ENCODE results near the gene TRAPPC4. TPM values are rescaled to one million over a fixed set of nuclear protein-coding genes. Genes with fewer than 3 reads are reported as not detected.

The TRAPPC4 gene
- total and polyA plus RNA-seq, 2 of the 8 experiments (the other 6 are each of a cell fraction or from before 2014, with no cell fraction given) = 94.3 to 223 TPM

GRCh38 chr11:118997627-118998387 is 20.8 kb upstream of the TRAPPC4 start, which contains the start of gene CENATAC (continued):
- TF ChIP-seq KDM1A (IDR thresholded peaks at IDR 0.05; ENCODE audit: borderline replicate concordance, low read length) (no peak; the same call in 1 of the 2 replicates), CBX5 (IDR thresholded peaks at IDR 0.05; ENCODE audit: low read depth, low read length) (no peak), CREB1 (IDR thresholded peaks at IDR 0.05) (peak; percentile 42; the same call in 1 of the 2 replicates), ATF2 (IDR thresholded peaks at IDR 0.05; ENCODE audit: low read length) (peak; percentile 42; the same call in 1 of the 2 replicates), RFX5 (IDR thresholded peaks at IDR 0.05; ENCODE audit: borderline replicate concordance, low read depth, low read length) (no peak), SIX5 (IDR thresholded peaks at IDR 0.05; ENCODE audit: low read depth, low read length) (no peak), SP1 (IDR thresholded peaks at IDR 0.05; ENCODE audit: low read depth, low read length) (0 out of 2 replicates have a peak, but pooled peaks have one; percentile 7), CBX8 (IDR thresholded peaks at IDR 0.05; ENCODE audit: borderline replicate concordance, low read depth, low read length) (no peak), HDAC6 (IDR thresholded peaks at IDR 0.05; ENCODE audit: low read depth, low read length) (no peak), CTBP2 (IDR thresholded peaks at IDR 0.05; ENCODE audit: borderline replicate concordance, insufficient read depth, insufficient read length, low read length) (no peak), MAX (IDR thresholded peaks at IDR 0.05) (peak; percentile 97), TAF7 (optimal IDR thresholded peaks at IDR 0.05; ENCODE audit: borderline replicate concordance, low read depth, low read length) (no peak), GABPA (IDR thresholded peaks at IDR 0.05; ENCODE audit: borderline replicate concordance, insufficient read depth, low read length) (no peak), POU5F1 (IDR thresholded peaks at IDR 0.05; ENCODE audit: low read depth, low read length) (no peak), ATF3 (IDR thresholded peaks at IDR 0.05; ENCODE audit: insufficient read depth, low read depth, low read length) (no peak), POLR2AphosphoS5 (IDR thresholded peaks at IDR 0.05; ENCODE audit: low read depth, low read length) (peak; percentile 85; the same call in 1 of the 2 replicates), BACH1 (IDR thresholded peaks at IDR 0.05; ENCODE audit: low read length) (no peak), CEBPB (IDR thresholded peaks at IDR 0.05; ENCODE audit: low read depth, low read length) (no peak), SP2 (IDR thresholded peaks at IDR 0.05; ENCODE audit: low read length) (no peak), BCL11A (IDR thresholded peaks at IDR 0.05; ENCODE audit: low read depth in 2 of 2, low read length in 2 of 2) (no peak), KDM4A (IDR thresholded peaks at IDR 0.05; ENCODE audit: low read depth, low read length, severe bottlenecking) (peak; percentile 26), POLR2A (IDR thresholded peaks at IDR 0.05; ENCODE audit: control extremely low read depth in 1 of 2, low read depth in 2 of 2, low read length in 2 of 2) (peak; percentile 81 to 86; a peak in 2 of 3 replicates), TAF1 (IDR thresholded peaks at IDR 0.05; ENCODE audit: low read depth, low read length) (peak; percentile 81)
